Measurements from ENCODE around the gene EGR1. TPM values are rescaled to one million over a fixed set of nuclear protein-coding genes. Genes with fewer than 3 reads are reported as not detected.

EGR1 gene
- total RNA-seq, 2 experiments from 2014 or later = 5.7 to 6.2 TPM

- Mint-ChIP-seq H3K9me3 (no peaks in the 10 kb centered on the region), H3K27ac (no peak overlapping the region), H3K4me3 (no peak overlapping the region), H3K36me3 (ENCODE audit: low read depth) (peaks cover 66% of the 10 kb centered on the region), H3K4me1 (ENCODE audit: low read depth) (peaks cover 12% of the 10 kb centered on the region), H3K27me3 (no peaks in the 10 kb centered on the region)
- no peak overlapping the region for H3K4me3 ChIP-seq (ENCODE audit: low read length)
- H3K27me3 ChIP-seq (ENCODE audit: control insufficient read depth in 1 of 2, insufficient read depth in 2 of 2, low read length in 2 of 2) = no peaks in the 10 kb centered on the region
- ATAC-seq (ENCODE audit: poor library complexity) = no peak
- H3K27ac ChIP-seq (ENCODE audit: low read depth in 1 of 2, low read length in 2 of 2) = no peak overlapping the region
- DNase-seq = no peak
- no peaks in the 10 kb centered on the region for H3K9me3 ChIP-seq (ENCODE audit: control insufficient read depth in 1 of 2, insufficient read depth in 1 of 2, low read length in 2 of 2)
- TF ChIP-seq CTCF (IDR thresholded peaks at IDR 0.05) = no peak
- intact Hi-C loops (cut with DNase I, micrococcal nuclease) = no loop called here
- no peaks in the 10 kb centered on the region for H3K4me1 ChIP-seq (ENCODE audit: insufficient read depth, low read length)
- peaks cover 67% of the 10 kb centered on the region for H3K36me3 ChIP-seq (ENCODE audit: insufficient read depth, low read length)
- ChIA-PET POLR2A (no interaction called here), CTCF (interaction anchor here (1.5 kb wide), 1 partner anchor 11 kb away, joined by 3 read pairs; no protein-coding TSS in a partner anchor)
These were observed 52.2 kb downstream of the EGR1 start for GRCh38 chr5:138517437-138517836.

Other genes starting within 250 kb of the EGR1 start
- not detected for gene GFRA3, start 190.9 kb upstream of the EGR1 start, total RNA-seq
- gene CDC25C, start 133.7 kb upstream of the EGR1 start, total RNA-seq = not detected
- 10 to 100 TPM; 81.0 to 83.8 TPM for gene FAM53C, start 127.2 kb upstream of the EGR1 start, total RNA-seq
- gene KDM3B, start 112.8 kb upstream of the EGR1 start, total RNA-seq = 10 to 100 TPM; 59.5 to 66.0 TPM
- gene REEP2, start 26.4 kb upstream of the EGR1 start, total RNA-seq = under 1 TPM; 0.33 to 0.34 TPM
- gene ETF1, start 77.8 kb downstream of the EGR1 start, total RNA-seq = 100 to 1,000 TPM; 178 to 187 TPM
- gene HSPA9, start 109.9 kb downstream of the EGR1 start, total RNA-seq = 100 to 1,000 TPM; 354 to 366 TPM

All from CD4-positive, alpha-beta T cell (primary cell).